WTC11 (cell line): Measurements from ENCODE around the gene DACT3. TPM values are rescaled to one million over a fixed set of nuclear protein-coding genes. Genes with fewer than 3 reads are reported as not detected.

Source experiments
- ATAC-seq: fragments of 200-7000 bp; cut with Tn5 transposase; 2 replicates; pipeline ENCODE4 v1.10.0; 2021; ENCODE audit warnings: mild to moderate bottlenecking, moderate library complexity
- CTCF ChIA-PET: fragments of 300-600 bp; sonication (Branson Sonifier 250); formaldehyde crosslinking; loops from one replicate; lab custom pipeline; 2021; ENCODE audit warnings: antibody characterized with exemption; lab: Charles Lee
- POLR2A ChIA-PET: fragments of 350-600 bp; sonication (Branson Sonifier 250); formaldehyde crosslinking; loops from one replicate; lab custom pipeline; 2021; ENCODE audit warnings: antibody characterized with exemption; lab: Charles Lee
- DNase-seq: peaks from one replicate; pipeline ENCODE4 v3.0.0; 2021; ENCODE audit warnings: low spot score
- H3K27ac Mint-ChIP-seq: 2 replicates; pipeline ENCODE4 v1.8.0; 2021; ENCODE audit warnings: mixed read lengths
- H3K27me3 Mint-ChIP-seq: 2 replicates; pipeline ENCODE4 v1.8.0; 2021; ENCODE audit warnings: low read depth, mild to moderate bottlenecking, moderate library complexity, mixed read lengths
- H3K36me3 Mint-ChIP-seq: 2 replicates; pipeline ENCODE4 v1.8.0; 2021; ENCODE audit warnings: mixed read lengths
- H3K4me1 Mint-ChIP-seq: 2 replicates; pipeline ENCODE4 v1.8.0; 2022; ENCODE audit warnings: mixed read lengths
- H3K4me3 Mint-ChIP-seq: 2 replicates; pipeline ENCODE4 v1.8.0; 2021; ENCODE audit warnings: mild to moderate bottlenecking, moderate library complexity, mixed read lengths
- H3K9me3 Mint-ChIP-seq: 2 replicates; pipeline ENCODE4 v1.8.0; 2021; ENCODE audit warnings: mixed read lengths
- ATF1 ChIP-seq: sonication (generic); formaldehyde crosslinking; IDR thresholded peaks from 2 replicates; pipeline ENCODE4 v1.8.1; 2023; ENCODE audit warnings: mild to moderate bottlenecking, moderate library complexity, missing genetic modification reagents
- FOXP1 ChIP-seq: sonication (generic); formaldehyde crosslinking; IDR thresholded peaks from 2 replicates; pipeline ENCODE4 v1.8.0; 2022; ENCODE audit warnings: missing genetic modification reagents, mild to moderate bottlenecking, moderate library complexity, borderline replicate concordance
- JAZF1 ChIP-seq: fragments of 250-450 bp; sonication (Bioruptor Pico); IDR thresholded peaks from 2 replicates; pipeline ENCODE4 v1.9.0; 2021; ENCODE audit warnings: moderate library complexity, mild to moderate bottlenecking, inconsistent platforms
- JUN ChIP-seq: sonication (generic); formaldehyde crosslinking; IDR thresholded peaks from 2 replicates; pipeline ENCODE4 v1.8.0; 2023; ENCODE audit warnings: mild to moderate bottlenecking, missing genetic modification reagents
- NFYB ChIP-seq: sonication (generic); formaldehyde crosslinking; conservative IDR thresholded peaks from 2 replicates; pipeline ENCODE4 v1.8.0; 2022; ENCODE audit warnings: low read depth, missing genetic modification reagents
- RELA ChIP-seq: sonication (generic); formaldehyde crosslinking; IDR thresholded peaks from 2 replicates; pipeline ENCODE4 v1.8.1; 2022; ENCODE audit warnings: missing genetic modification reagents, mild to moderate bottlenecking, borderline replicate concordance
- TEAD1 ChIP-seq: sonication (generic); formaldehyde crosslinking; IDR thresholded peaks from 2 replicates; pipeline ENCODE4 v1.8.0; 2022; ENCODE audit warnings: mild to moderate bottlenecking, missing genetic modification reagents
- TEAD4 ChIP-seq: sonication (generic); formaldehyde crosslinking; IDR thresholded peaks from 2 replicates; pipeline ENCODE4 v1.8.0; 2022; ENCODE audit warnings: mild to moderate bottlenecking, missing genetic modification reagents
- ZNF317 ChIP-seq: sonication (generic); formaldehyde crosslinking; IDR thresholded peaks from 2 replicates; pipeline ENCODE4 v1.8.1; 2023; ENCODE audit warnings: low read depth, mild to moderate bottlenecking, moderate library complexity, missing genetic modification reagents, borderline replicate concordance
- total RNA-seq: library from RNA; stranded (reverse); gene quantifications from 3 replicates; pipeline ENCODE4 v1.2.3, GENCODE V29; 2021
- TF ChIP-seq, protein P1 (sequence below): fragments of 250-450 bp; sonication (Bioruptor Pico); IDR thresholded peaks from 2 replicates; pipeline ENCODE4 v1.9.0; 2021; ENCODE audit warnings: moderate library complexity, mild to moderate bottlenecking, inconsistent platforms, borderline replicate concordance
- TF ChIP-seq, protein P2 (sequence below): fragments of 250-450 bp; sonication (Bioruptor Pico); IDR thresholded peaks from 2 replicates; pipeline ENCODE4 v2.1.2; 2022; ENCODE audit warnings: mild to moderate bottlenecking, moderate library complexity
- TF ChIP-seq, protein P3 (sequence below): fragments of 250-450 bp; sonication (Bioruptor Pico); IDR thresholded peaks from 2 replicates; pipeline ENCODE4 v1.9.0; 2021; ENCODE audit warnings: mild to moderate bottlenecking, borderline replicate concordance
- TF ChIP-seq, protein P4 (sequence below): sonication (generic); formaldehyde crosslinking; IDR thresholded peaks from 2 replicates; pipeline ENCODE4 v1.8.1; 2022; ENCODE audit warnings: mild to moderate bottlenecking, moderate library complexity, missing genetic modification reagents

The DACT3 gene
- total RNA-seq, 1 experiment from 2014 or later, result 1.9 TPM

DNA sequence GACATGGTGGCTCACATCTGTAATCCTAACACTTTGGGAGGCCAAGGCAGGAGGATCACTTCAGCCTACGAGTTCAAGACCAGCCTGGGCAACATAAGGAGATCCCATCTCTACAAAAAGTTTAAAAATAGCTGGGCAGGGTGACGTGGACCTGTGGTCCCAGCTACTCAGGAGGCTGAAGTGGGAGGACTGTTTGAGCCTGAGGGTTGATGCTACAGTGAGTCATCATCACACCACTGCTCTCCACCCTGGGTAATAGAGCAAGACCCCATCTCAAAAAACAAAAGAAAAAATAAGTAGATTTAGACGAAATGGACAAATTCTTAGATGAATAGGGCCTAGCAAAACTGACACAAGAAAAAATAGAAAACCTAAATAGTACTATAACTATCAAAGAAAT lies 14.6 kb downstream of the DACT3 start:
- peaks cover 6% of the 10 kb centered on the region for H3K4me1 Mint-ChIP-seq
- DNase-seq, result no peak
- TF ChIP-seq TEAD1 (no peak), ZNF317 (no peak), ATF1 (CRISPR knock-in tag) (no peak), FOXP1 (CRISPR knock-in tag) (no peak)
- TF ChIP-seq, protein P1, sequence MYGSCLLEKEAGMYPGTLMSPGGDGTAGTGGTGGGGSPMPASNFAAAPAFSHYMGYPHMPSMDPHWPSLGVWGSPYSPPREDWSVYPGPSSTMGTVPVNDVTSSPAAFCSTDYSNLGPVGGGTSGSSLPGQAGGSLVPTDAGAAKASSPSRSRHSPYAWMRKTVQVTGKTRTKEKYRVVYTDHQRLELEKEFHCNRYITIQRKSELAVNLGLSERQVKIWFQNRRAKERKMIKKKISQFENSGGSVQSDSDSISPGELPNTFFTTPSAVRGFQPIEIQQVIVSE (CRISPR knock-in tag), result no peak
- TF ChIP-seq, protein P2, sequence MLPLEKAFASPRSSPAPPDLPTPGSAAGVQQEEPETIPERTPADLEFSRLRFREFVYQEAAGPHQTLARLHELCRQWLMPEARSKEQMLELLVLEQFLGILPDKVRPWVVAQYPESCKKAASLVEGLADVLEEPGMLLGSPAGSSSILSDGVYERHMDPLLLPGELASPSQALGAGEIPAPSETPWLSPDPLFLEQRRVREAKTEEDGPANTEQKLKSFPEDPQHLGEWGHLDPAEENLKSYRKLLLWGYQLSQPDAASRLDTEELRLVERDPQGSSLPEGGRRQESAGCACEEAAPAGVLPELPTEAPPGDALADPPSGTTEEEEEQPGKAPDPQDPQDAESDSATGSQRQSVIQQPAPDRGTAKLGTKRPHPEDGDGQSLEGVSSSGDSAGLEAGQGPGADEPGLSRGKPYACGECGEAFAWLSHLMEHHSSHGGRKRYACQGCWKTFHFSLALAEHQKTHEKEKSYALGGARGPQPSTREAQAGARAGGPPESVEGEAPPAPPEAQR, result no peak
- TF ChIP-seq, protein P3, sequence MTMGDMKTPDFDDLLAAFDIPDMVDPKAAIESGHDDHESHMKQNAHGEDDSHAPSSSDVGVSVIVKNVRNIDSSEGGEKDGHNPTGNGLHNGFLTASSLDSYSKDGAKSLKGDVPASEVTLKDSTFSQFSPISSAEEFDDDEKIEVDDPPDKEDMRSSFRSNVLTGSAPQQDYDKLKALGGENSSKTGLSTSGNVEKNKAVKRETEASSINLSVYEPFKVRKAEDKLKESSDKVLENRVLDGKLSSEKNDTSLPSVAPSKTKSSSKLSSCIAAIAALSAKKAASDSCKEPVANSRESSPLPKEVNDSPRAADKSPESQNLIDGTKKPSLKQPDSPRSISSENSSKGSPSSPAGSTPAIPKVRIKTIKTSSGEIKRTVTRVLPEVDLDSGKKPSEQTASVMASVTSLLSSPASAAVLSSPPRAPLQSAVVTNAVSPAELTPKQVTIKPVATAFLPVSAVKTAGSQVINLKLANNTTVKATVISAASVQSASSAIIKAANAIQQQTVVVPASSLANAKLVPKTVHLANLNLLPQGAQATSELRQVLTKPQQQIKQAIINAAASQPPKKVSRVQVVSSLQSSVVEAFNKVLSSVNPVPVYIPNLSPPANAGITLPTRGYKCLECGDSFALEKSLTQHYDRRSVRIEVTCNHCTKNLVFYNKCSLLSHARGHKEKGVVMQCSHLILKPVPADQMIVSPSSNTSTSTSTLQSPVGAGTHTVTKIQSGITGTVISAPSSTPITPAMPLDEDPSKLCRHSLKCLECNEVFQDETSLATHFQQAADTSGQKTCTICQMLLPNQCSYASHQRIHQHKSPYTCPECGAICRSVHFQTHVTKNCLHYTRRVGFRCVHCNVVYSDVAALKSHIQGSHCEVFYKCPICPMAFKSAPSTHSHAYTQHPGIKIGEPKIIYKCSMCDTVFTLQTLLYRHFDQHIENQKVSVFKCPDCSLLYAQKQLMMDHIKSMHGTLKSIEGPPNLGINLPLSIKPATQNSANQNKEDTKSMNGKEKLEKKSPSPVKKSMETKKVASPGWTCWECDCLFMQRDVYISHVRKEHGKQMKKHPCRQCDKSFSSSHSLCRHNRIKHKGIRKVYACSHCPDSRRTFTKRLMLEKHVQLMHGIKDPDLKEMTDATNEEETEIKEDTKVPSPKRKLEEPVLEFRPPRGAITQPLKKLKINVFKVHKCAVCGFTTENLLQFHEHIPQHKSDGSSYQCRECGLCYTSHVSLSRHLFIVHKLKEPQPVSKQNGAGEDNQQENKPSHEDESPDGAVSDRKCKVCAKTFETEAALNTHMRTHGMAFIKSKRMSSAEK, result no peak
- TF ChIP-seq, all 79 proteins: peak for 0
- ChIA-PET POLR2A (interaction anchor here (0.7 kb wide), 1 partner anchor 375 kb away, joined by 5 read pairs; no protein-coding TSS in a partner anchor), CTCF (interaction anchor here (2.0 to 2.5 kb wide), 2 partner anchors 15 to 29 kb away, joined by 4 to 16 read pairs; partner anchors contain the start of gene DACT3)
- Mint-ChIP-seq H3K27ac (no peak overlapping the region), H3K9me3 (no peaks in the 10 kb centered on the region), H3K4me3 (no peak overlapping the region), H3K27me3 (peaks cover 89% of the 10 kb centered on the region), H3K36me3 (no peaks in the 10 kb centered on the region; the same call in 1 of the 2 replicates)
- no peak for ATAC-seq

DNA sequence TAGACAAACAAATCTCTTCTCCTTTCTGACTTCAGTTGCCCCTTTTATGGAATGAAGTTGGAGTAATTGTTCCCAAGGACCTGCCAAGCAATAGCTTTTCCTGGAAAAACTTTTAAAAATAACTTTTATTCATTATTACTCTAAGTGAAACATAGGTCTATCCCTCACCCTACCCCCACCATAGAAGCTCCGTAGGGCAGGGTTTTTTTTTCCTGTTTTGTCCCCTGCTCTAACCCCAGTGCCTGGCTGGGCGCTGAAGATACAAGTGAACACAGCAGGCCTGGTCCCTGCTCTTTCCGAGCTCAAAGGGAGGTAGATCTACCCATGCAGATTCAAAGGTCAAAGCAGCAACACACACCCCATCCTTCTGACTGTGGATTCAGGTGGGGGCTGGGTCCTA lies 16.3 kb downstream of the DACT3 start:
- no peak overlapping the region for H3K4me3 Mint-ChIP-seq
- no peak for ATAC-seq
- TF ChIP-seq, protein P4, sequence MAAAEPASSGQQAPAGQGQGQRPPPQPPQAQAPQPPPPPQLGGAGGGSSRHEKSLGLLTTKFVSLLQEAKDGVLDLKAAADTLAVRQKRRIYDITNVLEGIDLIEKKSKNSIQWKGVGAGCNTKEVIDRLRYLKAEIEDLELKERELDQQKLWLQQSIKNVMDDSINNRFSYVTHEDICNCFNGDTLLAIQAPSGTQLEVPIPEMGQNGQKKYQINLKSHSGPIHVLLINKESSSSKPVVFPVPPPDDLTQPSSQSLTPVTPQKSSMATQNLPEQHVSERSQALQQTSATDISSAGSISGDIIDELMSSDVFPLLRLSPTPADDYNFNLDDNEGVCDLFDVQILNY, result no peak
- no peak for TF ChIP-seq RELA (CRISPR knock-in tag)
- TF ChIP-seq JUN (CRISPR knock-in tag), result no peak
- TF ChIP-seq, all 79 proteins: peak for 0
- no peak for DNase-seq
- Mint-ChIP-seq H3K27ac (no peak overlapping the region), H3K36me3 (no peaks in the 10 kb centered on the region; the same call in 1 of the 2 replicates), H3K27me3 (peaks cover 89% of the 10 kb centered on the region), H3K4me1 (peaks cover 12% of the 10 kb centered on the region), H3K9me3 (no peaks in the 10 kb centered on the region)
- ChIA-PET POLR2A (no interaction called here), CTCF (interaction anchor here (1.0 to 2.5 kb wide), 4 partner anchors 17 to 84 kb away, joined by 3 to 16 read pairs (median 4); partner anchors contain the start of gene DACT3)

DNA sequence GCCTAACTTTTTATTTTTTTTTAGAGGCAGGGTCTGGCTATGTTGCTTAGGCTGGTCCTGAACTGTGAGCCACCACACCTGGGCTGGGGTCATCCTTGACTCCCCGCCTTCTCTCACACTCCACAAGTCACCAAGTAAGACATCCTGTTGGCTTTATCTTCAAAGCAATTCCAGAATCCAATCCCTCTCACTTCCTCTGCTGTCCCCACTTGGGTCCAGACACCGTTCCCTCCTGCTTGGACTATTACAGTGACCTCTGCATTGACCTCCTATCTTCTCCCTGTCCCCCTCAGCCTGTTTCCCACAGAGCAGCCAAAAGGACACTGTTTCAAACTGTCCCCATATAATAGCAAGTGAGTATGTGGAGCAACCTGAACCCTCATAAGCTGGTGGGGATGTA lies 20.3 kb downstream of the DACT3 start:
- ChIA-PET CTCF (interaction anchor here (1.1 kb wide), 1 partner anchor 110 kb away, joined by 5 read pairs; no protein-coding TSS in a partner anchor), POLR2A (no interaction called here)
- H3K4me3 Mint-ChIP-seq, result peak overlapping the region; percentile 48
- no peak overlapping the region for H3K27ac Mint-ChIP-seq
- H3K36me3 Mint-ChIP-seq, result no peaks in the 10 kb centered on the region
- ATAC-seq, result no peak
- peaks cover 59% of the 10 kb centered on the region for H3K27me3 Mint-ChIP-seq
- no peak for TF ChIP-seq NFYB (CRISPR knock-in tag)
- TF ChIP-seq JAZF1 (CRISPR knock-in tag), result no peak
- TF ChIP-seq TEAD4 (CRISPR knock-in tag), result no peak
- TF ChIP-seq, all 79 proteins: peak for 0
- H3K9me3 Mint-ChIP-seq, result no peaks in the 10 kb centered on the region
- DNase-seq, result no peak
- peaks cover 9% of the 10 kb centered on the region for H3K4me1 Mint-ChIP-seq
